NCI-H1436 treated with DMSO at 0.1 percent for 48 hours (cell line): ENCODE data around the gene AZU1.

Source experiments
- DNase-seq: peaks from one replicate; lab custom pipeline; 2025; lab: John Stamatoyannopoulos, UW

Gene AZU1

GRCh38 chr19:797528-798414, 29.9 kb upstream of the AZU1 start:
- DNase-seq: no peak

- no peak for DNase-seq
Measured at GRCh38 chr19:798415-799075, 29.1 kb upstream of the AZU1 start.

- DNase-seq: no peak
Measured at GRCh38 chr19:799076-799881, 28.4 kb upstream of the AZU1 start.

GRCh38 chr19:800360-801029, 27.1 kb upstream of the AZU1 start:
- DNase-seq: no peak

- no peak for DNase-seq
Measured at GRCh38 chr19:801030-801860, 26.4 kb upstream of the AZU1 start.

- DNase-seq: no peak
Measured at GRCh38 chr19:801861-802497, 25.7 kb upstream of the AZU1 start.

- no peak for DNase-seq
Measured at GRCh38 chr19:802498-803098, 25.0 kb upstream of the AZU1 start.

- DNase-seq: no peak
Measured at GRCh38 chr19:803099-803561, 24.5 kb upstream of the AZU1 start.

GRCh38 chr19:803686-804418, 23.8 kb upstream of the AZU1 start:
- DNase-seq: no peak

- DNase-seq: no peak
Measured at GRCh38 chr19:804419-805165, 23.0 kb upstream of the AZU1 start.

- no peak for DNase-seq
Measured at GRCh38 chr19:805166-805551, 22.5 kb upstream of the AZU1 start.

- DNase-seq: no peak
Measured at GRCh38 chr19:805600-806550, 21.8 kb upstream of the AZU1 start.

- no peak for DNase-seq
Measured at GRCh38 chr19:806815-807421, 20.7 kb upstream of the AZU1 start.

- DNase-seq: no peak
Measured at GRCh38 chr19:807627-808422, 19.8 kb upstream of the AZU1 start.

GRCh38 chr19:808423-808775, 19.2 kb upstream of the AZU1 start:
- DNase-seq: no peak

GRCh38 chr19:810077-810855, 17.4 kb upstream of the AZU1 start:
- DNase-seq: no peak
